ENCODE measurements around the gene DENND5A. TPM values are rescaled to one million over a fixed set of nuclear protein-coding genes. Genes with fewer than 3 reads are reported as not detected.

DENND5A gene
- total and polyA plus RNA-seq, 10 of the 15 experiments (the other 5 are each of a cell fraction or from before 2014, with no cell fraction given) = 15.6 to 157 (median 85.1) TPM

GRCh38 chr11:9280655-9281301, 15.6 kb upstream of the DENND5A start (continued):
- TF ChIP-seq MYC (IDR thresholded peaks at IDR 0.05; ENCODE audit: insufficient read depth, insufficient read length, insufficient replicate concordance, low read length, severe bottlenecking) (no peak), GABPA (IDR thresholded peaks at IDR 0.05; ENCODE audit: low read depth) (no peak), IKZF1 (conservative IDR thresholded peaks at IDR 0.05) (peak; percentile 29; the same call in 1 of the 2 replicates), SUPT20H (IDR thresholded peaks at IDR 0.05; ENCODE audit: borderline replicate concordance, control insufficient read depth, low read depth, low read length) (no peak), YY1 (IDR thresholded peaks at IDR 0.05; ENCODE audit: low read depth, low read length) (no peak), ZNF207 (IDR thresholded peaks at IDR 0.05; ENCODE audit: borderline replicate concordance) (no peak), TCF12 (IDR thresholded peaks at IDR 0.05; ENCODE audit: low read depth, low read length) (0 out of 2 replicates have a peak, but pooled peaks have one; percentile 28), MEF2B (IDR thresholded peaks at IDR 0.05; ENCODE audit: partially characterized antibody, poor library complexity, severe bottlenecking) (no peak), FOS (IDR thresholded peaks at IDR 0.05; ENCODE audit: borderline replicate concordance, extremely low read depth, insufficient read length) (no peak), E2F4 (IDR thresholded peaks at IDR 0.05; ENCODE audit: low read depth, low read length) (no peak), BMI1 (IDR thresholded peaks at IDR 0.05; ENCODE audit: borderline replicate concordance) (no peak), HDGF (IDR thresholded peaks at IDR 0.05) (no peak), CUX1 (IDR thresholded peaks at IDR 0.05; ENCODE audit: insufficient replicate concordance, low read depth, low read length) (no peak), ATF7 (IDR thresholded peaks at IDR 0.05; ENCODE audit: low read depth) (no peak), ZBTB40 (IDR thresholded peaks at IDR 0.05; ENCODE audit: borderline replicate concordance) (no peak)
- TF ChIP-seq, protein P1, sequence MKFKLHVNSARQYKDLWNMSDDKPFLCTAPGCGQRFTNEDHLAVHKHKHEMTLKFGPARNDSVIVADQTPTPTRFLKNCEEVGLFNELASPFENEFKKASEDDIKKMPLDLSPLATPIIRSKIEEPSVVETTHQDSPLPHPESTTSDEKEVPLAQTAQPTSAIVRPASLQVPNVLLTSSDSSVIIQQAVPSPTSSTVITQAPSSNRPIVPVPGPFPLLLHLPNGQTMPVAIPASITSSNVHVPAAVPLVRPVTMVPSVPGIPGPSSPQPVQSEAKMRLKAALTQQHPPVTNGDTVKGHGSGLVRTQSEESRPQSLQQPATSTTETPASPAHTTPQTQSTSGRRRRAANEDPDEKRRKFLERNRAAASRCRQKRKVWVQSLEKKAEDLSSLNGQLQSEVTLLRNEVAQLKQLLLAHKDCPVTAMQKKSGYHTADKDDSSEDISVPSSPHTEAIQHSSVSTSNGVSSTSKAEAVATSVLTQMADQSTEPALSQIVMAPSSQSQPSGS (IDR thresholded peaks at IDR 0.05; ENCODE audit: low read length) = peak; percentile 49; the same call in 1 of the 2 replicates
